GM12891 (cell line): ENCODE measurements around the gene VWA8.

Experiments used
- POLR2A ChIP-seq: IDR thresholded peaks from 2 replicates; pipeline ENCODE4 v1.6.1; 2011; ENCODE audit warnings: low read depth, low read length, control low read depth
- POLR2AphosphoS5 ChIP-seq: IDR thresholded peaks from 2 replicates; pipeline ENCODE4 v1.6.1; 2011; ENCODE audit warnings: low read depth, low read length, control low read depth
- POU2F2 ChIP-seq: IDR thresholded peaks from 2 replicates; pipeline ENCODE4 v1.6.1; 2011; ENCODE audit warnings: low read depth, mild to moderate bottlenecking, control low read depth, low read length, moderate library complexity
- SPI1 ChIP-seq: IDR thresholded peaks from 2 replicates; pipeline ENCODE4 v1.6.1; 2011; ENCODE audit warnings: low read depth, low read length, control low read depth
- TAF1 ChIP-seq: IDR thresholded peaks from 2 replicates; pipeline ENCODE4 v1.6.1; 2011; ENCODE audit warnings: low read depth, low read length, control low read depth

DNA sequence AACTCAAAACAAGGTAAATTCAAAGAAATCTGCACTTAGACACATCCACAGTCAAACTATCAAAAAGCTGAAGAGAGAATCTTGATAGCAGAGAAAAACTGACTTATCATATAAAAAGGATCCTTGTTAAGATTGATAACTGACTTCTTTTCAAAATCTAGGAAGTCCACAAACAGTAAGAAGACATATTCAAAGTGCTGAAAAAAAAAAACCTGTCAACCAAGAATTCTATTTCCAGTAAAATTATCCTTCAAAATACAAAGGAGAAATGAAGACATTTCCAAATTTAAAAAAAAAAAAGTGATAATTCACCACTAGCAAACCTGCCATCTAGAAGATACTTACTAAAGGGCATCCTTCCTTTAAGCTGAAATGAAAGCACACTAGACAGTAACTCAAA is 15.0 kb downstream of the VWA8 start:
- TF ChIP-seq POLR2A: no peak
- TF ChIP-seq POLR2AphosphoS5: no peak
- no peak for TF ChIP-seq POU2F2
- TF ChIP-seq TAF1: no peak
- no peak for TF ChIP-seq SPI1
